Mesodermal cell (in vitro differentiated cells): ENCODE results near the gene ARHGAP18.
A peak's percentile ranks its signal among the peaks of the same experiment; 100 is the strongest.

ENCODE experiments used
- H3K27ac ChIP-seq: 2 replicates; pipeline ENCODE4 v1.7.0; 2013; ENCODE audit warnings: mild to moderate bottlenecking, low read depth, low read length, moderate library complexity; ENCODE audit not compliant: severe bottlenecking
- H3K36me3 ChIP-seq: 2 replicates; pipeline ENCODE4 v1.7.1; 2013; ENCODE audit warnings: mild to moderate bottlenecking, low read length, moderate library complexity; ENCODE audit not compliant: control insufficient read depth, insufficient read depth
- H3K4me1 ChIP-seq: one replicate; pipeline ENCODE4 v1.7.1; 2013; ENCODE audit warnings: mild to moderate bottlenecking, low read length; ENCODE audit not compliant: insufficient read depth, control insufficient read depth, poor library complexity, severe bottlenecking
- H3K4me3 ChIP-seq: 2 replicates; pipeline ENCODE4 v1.7.0; 2013; ENCODE audit warnings: low read length, control low read depth, mild to moderate bottlenecking; ENCODE audit not compliant: insufficient read depth, poor library complexity, severe bottlenecking; ENCODE audit errors: extremely low read depth
- H3K9me3 ChIP-seq: 2 replicates; pipeline ENCODE4 v1.7.1; 2013; ENCODE audit warnings: mild to moderate bottlenecking, low read length, moderate library complexity; ENCODE audit not compliant: control insufficient read depth
- WGBS, 2 experiments: methylation state at CpG; one replicate each; pipeline ENCODE4 v1.1.5; 2013; ENCODE audit warnings: missing lambda C conversion rate in 2 of 2; ENCODE audit not compliant: insufficient coverage in 2 of 2; 5-methylcytosine and 5-hydroxymethylcytosine counted together

ARHGAP18 gene

GRCh38 chr6:129692467-129692866 is 17.5 kb downstream of the ARHGAP18 start:
- 100% methylated on average over 2 of the region's 2 CpGs; no CpG with 5 or more reads in 1 of the 2 experiments for WGBS, 2 experiments
- no peak overlapping the region for H3K27ac ChIP-seq

GRCh38 chr6:129691709-129692108 is 18.3 kb downstream of the ARHGAP18 start:
- Histone ChIP-seq H3K4me1 (peaks cover 14% of the 10 kb centered on the region), H3K9me3 (no peaks in the 10 kb centered on the region), H3K4me3 (no peak overlapping the region), H3K36me3 (no peaks in the 10 kb centered on the region), H3K27ac (no peak overlapping the region)
- 64 to 100% methylated on average over 1 of the region's 1 CpG for whole genome bisulfite sequencing, 2 experiments

More at GRCh38 chr6:129692467-129692866, 17.5 kb downstream of the ARHGAP18 start:
- H3K4me3 ChIP-seq: no peak overlapping the region
- H3K4me1 ChIP-seq: peaks cover 7% of the 10 kb centered on the region
- no peaks in the 10 kb centered on the region for H3K36me3 ChIP-seq
- no peaks in the 10 kb centered on the region for H3K9me3 ChIP-seq

DNA sequence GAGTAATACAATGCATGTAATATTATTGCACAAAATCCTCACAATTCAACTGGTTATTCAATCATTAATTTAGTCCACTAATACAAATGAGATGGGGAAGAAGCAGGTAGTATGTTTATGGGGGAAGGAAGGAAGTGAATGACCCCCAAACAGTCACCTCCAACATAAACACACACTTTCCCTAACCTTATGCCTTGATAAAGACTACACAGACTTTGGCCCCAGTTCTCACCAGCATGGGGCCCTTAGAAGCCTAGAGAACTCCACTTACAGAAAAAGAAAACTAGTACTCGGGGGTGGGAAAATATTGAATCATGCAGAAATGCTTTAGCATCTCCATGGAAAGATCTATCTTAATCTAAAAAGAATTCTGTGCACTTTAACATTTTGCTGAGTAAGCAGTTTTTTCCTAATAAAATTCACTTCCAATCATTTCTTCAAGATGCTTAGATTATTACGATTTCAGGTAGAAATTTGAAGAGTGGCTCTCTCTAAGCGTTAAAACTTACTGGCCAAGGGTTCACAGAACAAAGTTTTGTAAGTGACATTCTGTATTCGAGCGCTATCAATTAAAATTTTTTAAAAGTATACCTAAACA is 18.8 kb downstream of the ARHGAP18 start:
- 93 to 100% methylated on average over 2 to 3 of the region's 5 CpGs for WGBS, 2 experiments
- no peaks in the 10 kb centered on the region for H3K36me3 ChIP-seq
- H3K9me3 ChIP-seq: no peaks in the 10 kb centered on the region
- peaks cover 20% of the 10 kb centered on the region for H3K4me1 ChIP-seq
- H3K4me3 ChIP-seq: no peak overlapping the region
- H3K27ac ChIP-seq: no peak overlapping the region

- no peak overlapping the region for H3K27ac ChIP-seq
- no peaks in the 10 kb centered on the region for H3K9me3 ChIP-seq
- no peak overlapping the region for H3K4me3 ChIP-seq
- WGBS, 2 experiments: 84 to 88% methylated on average over 5 of the region's 7 CpGs
- H3K4me1 ChIP-seq: peaks cover 37% of the 10 kb centered on the region
- H3K36me3 ChIP-seq: no peaks in the 10 kb centered on the region
Measured at GRCh38 chr6:129686941-129687627, 22.9 kb downstream of the ARHGAP18 start.

DNA sequence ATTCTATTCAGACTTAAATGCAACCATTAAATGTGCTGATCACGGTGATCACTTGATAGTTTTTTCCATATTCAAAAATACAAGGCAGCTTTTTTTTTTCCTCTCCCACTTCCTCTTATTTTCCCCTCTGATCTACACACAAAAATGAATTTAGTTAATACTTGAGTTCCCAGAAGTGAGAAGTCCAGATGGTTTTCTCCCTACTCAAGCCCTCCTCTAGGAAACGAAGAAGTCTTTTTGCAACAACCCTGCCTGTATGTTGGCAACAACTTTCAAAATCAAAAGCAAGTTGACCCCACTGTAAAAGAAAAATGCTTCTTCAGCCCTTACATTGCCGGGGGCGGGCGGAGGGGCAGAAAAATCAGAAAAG is 24.3 kb downstream of the ARHGAP18 start:
- Histone ChIP-seq H3K27ac (no peak overlapping the region), H3K36me3 (no peaks in the 10 kb centered on the region), H3K4me3 (no peak overlapping the region), H3K9me3 (no peaks in the 10 kb centered on the region), H3K4me1 (peaks cover 38% of the 10 kb centered on the region)
- 100% methylated on average over 1 to 2 of the region's 5 CpGs for WGBS, 2 experiments

DNA sequence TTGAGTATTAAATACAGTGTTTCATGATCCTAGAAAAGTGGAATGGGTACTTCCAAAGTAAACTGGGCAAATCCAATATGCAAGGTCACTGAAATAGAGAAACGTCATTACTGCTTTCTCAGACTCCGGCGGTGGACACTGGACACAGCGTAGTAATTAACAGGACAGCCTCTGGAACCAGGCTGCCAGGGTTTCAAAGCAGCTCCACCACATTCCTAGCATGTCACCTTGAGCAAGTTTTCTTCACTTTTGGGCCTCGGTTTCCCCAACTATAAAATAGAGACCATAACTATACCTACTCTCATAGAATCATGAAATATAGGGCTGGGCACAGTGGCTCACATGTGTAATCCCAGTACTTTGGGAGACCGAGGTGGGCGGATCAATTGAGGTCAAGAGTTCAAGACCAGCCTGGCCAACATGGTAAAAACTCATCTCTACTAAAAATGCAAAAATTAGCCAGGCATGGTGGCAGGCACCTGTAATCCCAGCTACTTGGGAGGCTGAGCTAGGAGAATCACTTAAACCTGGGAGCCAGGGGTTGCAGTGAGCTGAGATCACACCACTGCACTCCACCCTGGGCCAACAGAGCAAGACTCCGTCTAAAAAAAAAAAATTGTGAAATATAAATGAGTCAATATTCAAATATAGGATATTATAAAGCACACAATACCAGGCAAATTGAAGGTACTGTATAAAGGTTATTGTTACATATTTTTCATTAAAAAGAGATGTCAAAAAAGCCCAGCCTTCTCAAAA is 24.9 kb downstream of the ARHGAP18 start:
- Histone ChIP-seq H3K9me3 (no peaks in the 10 kb centered on the region), H3K4me3 (no peak overlapping the region), H3K27ac (peak overlapping the region; percentile 84), H3K36me3 (no peaks in the 10 kb centered on the region), H3K4me1 (peaks cover 38% of the 10 kb centered on the region)
- 88 to 100% methylated on average over 7 of the region's 8 CpGs for WGBS, 2 experiments

DNA sequence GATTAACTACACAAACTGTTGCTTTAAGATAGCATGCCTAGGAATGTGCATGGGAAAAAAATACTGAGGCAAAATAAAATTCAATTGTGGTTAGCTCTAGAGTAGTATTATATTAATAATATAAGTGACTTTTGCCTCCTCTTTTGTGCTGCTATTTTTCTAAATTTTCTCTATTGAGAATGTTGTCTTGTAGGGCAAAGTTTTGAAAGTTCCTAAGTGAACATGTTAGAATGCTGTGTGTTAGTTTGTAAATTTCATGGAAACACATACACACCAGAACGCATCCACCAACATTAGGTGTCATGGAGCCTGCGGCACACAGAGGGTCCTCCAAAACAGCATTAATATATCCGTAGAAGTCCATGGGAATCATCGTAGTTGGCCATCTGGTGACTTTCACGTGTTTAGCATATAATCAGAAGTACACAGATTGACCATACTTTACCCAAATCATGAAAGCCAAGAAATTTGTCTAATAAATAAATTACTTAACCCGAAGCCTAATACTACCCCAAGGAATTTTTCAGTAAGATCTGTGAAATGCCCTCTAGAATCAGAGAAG is 25.6 kb downstream of the ARHGAP18 start:
- WGBS, 2 experiments: 91 to 100% methylated on average over 1 to 5 of the region's 6 CpGs
- H3K9me3 ChIP-seq: no peaks in the 10 kb centered on the region
- H3K4me1 ChIP-seq: peaks cover 42% of the 10 kb centered on the region
- no peak overlapping the region for H3K4me3 ChIP-seq
- no peaks in the 10 kb centered on the region for H3K36me3 ChIP-seq
- peak overlapping the region; percentile 84 for H3K27ac ChIP-seq

GRCh38 chr6:129683601-129684322 is 26.2 kb downstream of the ARHGAP18 start:
- 43 to 59% methylated on average over 6 of the region's 9 CpGs for WGBS, 2 experiments
- H3K27ac ChIP-seq: peak overlapping the region; percentile 84
- no peaks in the 10 kb centered on the region for H3K9me3 ChIP-seq
- H3K36me3 ChIP-seq: no peaks in the 10 kb centered on the region
- H3K4me3 ChIP-seq: no peak overlapping the region
- peaks cover 45% of the 10 kb centered on the region for H3K4me1 ChIP-seq

GRCh38 chr6:129681913-129682205 is 28.1 kb downstream of the ARHGAP18 start:
- H3K27ac ChIP-seq: peak overlapping the region; percentile 11
- no peak overlapping the region for H3K4me3 ChIP-seq
- H3K36me3 ChIP-seq: no peaks in the 10 kb centered on the region
- H3K4me1 ChIP-seq: peaks cover 50% of the 10 kb centered on the region
- no peaks in the 10 kb centered on the region for H3K9me3 ChIP-seq
- no CpG with 5 or more reads among the region's 2 CpGs for WGBS, 2 experiments

- H3K4me1 ChIP-seq: peaks cover 38% of the 10 kb centered on the region
- H3K4me3 ChIP-seq: no peak overlapping the region
- 91 to 100% methylated on average over 3 of the region's 4 CpGs for WGBS, 2 experiments
- no peaks in the 10 kb centered on the region for H3K36me3 ChIP-seq
- no peak overlapping the region for H3K27ac ChIP-seq
- H3K9me3 ChIP-seq: no peaks in the 10 kb centered on the region
Measured at GRCh38 chr6:129680633-129681032, 29.3 kb downstream of the ARHGAP18 start.
